GM18858 (cell line): Measurements from ENCODE around the gene RBM43.

Experiments
- ATAC-seq: cut with Tn5 transposase; IDR thresholded peaks from one replicate; pipeline ENCODE4 v1.9.1; 2021; ENCODE audit not compliant: unreplicated experiment

The RBM43 gene

GRCh38 chr2:151230627-151231140 is 31.0 kb downstream of the RBM43 start:
- ATAC-seq = no peak

- ATAC-seq = no peak
Observed at GRCh38 chr2:151228847-151229512, 32.7 kb downstream of the RBM43 start.

DNA sequence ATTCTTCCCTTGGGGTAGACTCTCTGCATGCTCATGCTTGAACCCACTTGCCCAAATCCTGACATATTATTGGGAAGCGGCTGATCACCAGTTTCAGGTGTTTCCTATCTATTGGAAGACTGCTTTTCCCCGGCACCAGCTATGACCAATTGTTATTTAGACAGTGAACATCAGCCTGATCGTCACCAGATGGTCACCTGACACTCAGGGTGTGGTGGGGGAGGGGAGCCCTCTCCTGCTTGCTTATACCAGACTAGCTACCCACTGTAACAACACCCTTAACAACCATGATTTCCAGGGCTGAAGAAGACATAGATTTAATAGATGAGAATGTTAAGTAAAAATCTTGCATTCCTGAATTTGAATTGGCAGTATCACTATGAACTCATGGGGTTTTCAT is 44.3 kb downstream of the RBM43 start:
- no peak for ATAC-seq

- no peak for ATAC-seq
Observed at GRCh38 chr2:151207100-151207499, 54.6 kb downstream of the RBM43 start.

GRCh38 chr2:151206446-151206968 is 55.2 kb downstream of the RBM43 start:
- ATAC-seq = no peak

DNA sequence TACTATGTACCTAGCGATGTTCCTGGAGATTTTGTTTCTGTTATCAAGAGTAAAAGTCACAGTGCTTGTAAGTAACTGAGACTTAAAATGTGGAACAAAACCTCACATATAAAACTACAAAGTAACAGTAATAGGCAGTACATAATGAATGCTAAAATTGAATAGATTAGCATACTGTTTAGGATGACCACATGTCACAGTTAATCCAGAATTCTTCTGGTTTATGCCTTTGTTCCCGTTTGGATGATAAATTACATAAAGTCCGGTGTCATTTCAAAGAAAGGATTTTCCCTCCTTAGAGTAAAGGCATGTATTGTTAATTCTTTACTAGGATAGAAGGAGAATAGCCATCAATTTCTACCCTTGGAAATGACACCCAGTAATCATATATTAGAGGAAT is 56.1 kb downstream of the RBM43 start:
- ATAC-seq = no peak

DNA sequence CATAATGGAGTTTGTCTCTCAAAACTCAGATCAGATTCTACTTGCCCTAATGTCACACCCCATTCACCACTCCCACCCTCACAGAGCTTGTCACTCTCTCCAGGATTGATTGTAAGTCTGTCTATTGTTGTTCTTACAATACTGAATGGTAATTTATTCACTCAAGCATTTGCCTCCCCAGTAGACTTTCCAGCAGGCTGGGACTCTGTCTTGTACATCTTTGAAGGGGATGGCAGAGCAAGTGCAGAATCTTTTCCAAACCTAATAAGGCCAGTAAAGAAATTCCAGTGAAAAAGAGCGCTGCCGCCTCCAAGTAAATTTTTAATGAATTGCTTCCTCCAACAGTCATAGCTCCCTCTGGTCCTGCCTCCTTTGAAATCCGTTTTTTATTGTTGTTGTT is 56.9 kb downstream of the RBM43 start:
- no peak for ATAC-seq

GRCh38 chr2:151200844-151201243 is 60.8 kb downstream of the RBM43 start:
- no peak for ATAC-seq

GRCh38 chr2:151200277-151200676 is 61.4 kb downstream of the RBM43 start:
- ATAC-seq = no peak

DNA sequence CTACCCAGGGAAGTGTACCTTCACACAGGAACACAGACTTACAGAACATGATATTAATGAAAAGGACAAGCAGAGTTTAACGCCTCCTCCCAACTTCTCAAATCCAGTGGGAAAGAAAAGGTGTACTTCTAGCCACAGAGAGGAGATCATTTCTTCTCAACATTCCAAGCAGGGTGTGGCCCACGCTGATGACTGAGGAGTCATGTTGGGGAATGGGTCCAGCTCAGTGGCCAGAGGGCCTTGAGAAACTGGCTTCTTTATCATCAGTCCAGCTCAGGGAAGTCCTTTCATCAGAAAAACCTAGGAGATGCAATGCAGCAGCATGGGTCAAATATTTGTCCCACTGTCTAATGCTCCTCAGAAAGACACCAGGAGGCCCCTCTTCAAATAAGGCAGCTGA is 63.0 kb downstream of the RBM43 start:
- no peak for ATAC-seq
